ENCODE data around the gene PPCS. TPM values are rescaled to one million over a fixed set of nuclear protein-coding genes. Genes with fewer than 3 reads are reported as not detected.

Gene PPCS
- 39.0 and 50.7 TPM in 2 replicates for total RNA-seq

- intact Hi-C loops (cut with micrococcal nuclease), result loop anchor here (1.0 to 10.0 kb wide), 6 partner anchors 121 to 903 kb away; partner anchors contain the start of genes CDC20, CFAP57, EBNA1BP2 and FOXJ3
Observed at GRCh38 chr1:42456010-42456753, at the start of gene PPCS, which contains the start of gene ZMYND12. PPCS (plus strand) TSS chr1:42456543; CDS start chr1:42456566, 23 bp downstream. ZMYND12 (minus strand) TSS chr1:42456022; CDS start chr1:42455997, 25 bp downstream.

GRCh38 chr1:42414551-42415496 is 41.5 kb upstream of the PPCS start:
- intact Hi-C loops (cut with micrococcal nuclease), result no loop called here

- intact Hi-C loops (cut with micrococcal nuclease), result no loop called here
Observed at GRCh38 chr1:42417166-42417565, 39.2 kb upstream of the PPCS start.

- intact Hi-C loops (cut with micrococcal nuclease), result no loop called here
Observed at GRCh38 chr1:42418516-42418915, 37.8 kb upstream of the PPCS start.

- intact Hi-C loops (cut with micrococcal nuclease), result no loop called here
Observed at GRCh38 chr1:42419126-42419821, 37.1 kb upstream of the PPCS start.

- intact Hi-C loops (cut with micrococcal nuclease), result no loop called here
Observed at GRCh38 chr1:42420121-42420520, 36.2 kb upstream of the PPCS start.

- intact Hi-C loops (cut with micrococcal nuclease), result no loop called here
Observed at GRCh38 chr1:42420911-42421585, 35.3 kb upstream of the PPCS start.

- intact Hi-C loops (cut with micrococcal nuclease), result no loop called here
Observed at GRCh38 chr1:42422737-42423136, 33.6 kb upstream of the PPCS start.

GRCh38 chr1:42423681-42424080 is 32.7 kb upstream of the PPCS start:
- intact Hi-C loops (cut with micrococcal nuclease), result no loop called here

GRCh38 chr1:42424201-42424600 is 32.1 kb upstream of the PPCS start:
- intact Hi-C loops (cut with micrococcal nuclease), result no loop called here

GRCh38 chr1:42427240-42427639 is 29.1 kb upstream of the PPCS start:
- intact Hi-C loops (cut with micrococcal nuclease), result no loop called here

- intact Hi-C loops (cut with micrococcal nuclease), result no loop called here
Observed at GRCh38 chr1:42429603-42430002, 26.7 kb upstream of the PPCS start.

- intact Hi-C loops (cut with micrococcal nuclease), result no loop called here
Observed at GRCh38 chr1:42430286-42431135, 25.8 kb upstream of the PPCS start.

GRCh38 chr1:42431514-42431913 is 24.8 kb upstream of the PPCS start:
- intact Hi-C loops (cut with micrococcal nuclease), result no loop called here

- intact Hi-C loops (cut with micrococcal nuclease), result no loop called here
Observed at GRCh38 chr1:42432714-42433113, 23.6 kb upstream of the PPCS start.

GRCh38 chr1:42433369-42433768 is 23.0 kb upstream of the PPCS start:
- intact Hi-C loops (cut with micrococcal nuclease), result no loop called here

GRCh38 chr1:42434340-42434739 is 22.0 kb upstream of the PPCS start:
- intact Hi-C loops (cut with micrococcal nuclease), result no loop called here

- intact Hi-C loops (cut with micrococcal nuclease), result no loop called here
Observed at GRCh38 chr1:42439940-42440339, 16.4 kb upstream of the PPCS start.

- intact Hi-C loops (cut with micrococcal nuclease), result no loop called here
Observed at GRCh38 chr1:42442662-42443061, 13.7 kb upstream of the PPCS start.

- intact Hi-C loops (cut with micrococcal nuclease), result no loop called here
Observed at GRCh38 chr1:42449256-42449655, 7.1 kb upstream of the PPCS start.
